ENCODE measurements around the gene UNCX.
"Not testable (repeated sequence)": the region's sequence is repeated elsewhere in the genome, so short reads cannot be mapped to it uniquely, and the experiment has no call there.

The UNCX gene

GRCh38 chr7:1232623-1233332, at the start of gene UNCX:
Gene UNCX (plus strand): TSS chr7:1232872. CDS start chr7:1233018, 146 bp downstream.
- no peak for DNase-seq (ENCODE audit: low read depth in 2 of 2)

- DNase-seq (ENCODE audit: low read depth in 2 of 2) = no peak
Observed at GRCh38 chr7:1187127-1187526, 45.5 kb upstream of the UNCX start.

GRCh38 chr7:1188720-1189294, 43.9 kb upstream of the UNCX start:
- no peak for DNase-seq (ENCODE audit: low read depth in 2 of 2)

GRCh38 chr7:1189986-1190772, 42.5 kb upstream of the UNCX start:
- DNase-seq (ENCODE audit: low read depth in 2 of 2) = no peak

- no peak for DNase-seq (ENCODE audit: low read depth in 2 of 2)
Observed at GRCh38 chr7:1192171-1192676, 40.4 kb upstream of the UNCX start.

- no peak for DNase-seq (ENCODE audit: low read depth in 2 of 2)
Observed at GRCh38 chr7:1193593-1194424, 38.9 kb upstream of the UNCX start.

GRCh38 chr7:1196441-1196840, 36.2 kb upstream of the UNCX start:
- DNase-seq (ENCODE audit: low read depth in 2 of 2) = not testable (repeated sequence)

GRCh38 chr7:1196950-1197349, 35.7 kb upstream of the UNCX start:
- DNase-seq (ENCODE audit: low read depth in 2 of 2) = no peak

- no peak for DNase-seq (ENCODE audit: low read depth in 2 of 2)
Observed at GRCh38 chr7:1197997-1198625, 34.6 kb upstream of the UNCX start.

GRCh38 chr7:1200045-1200444, 32.6 kb upstream of the UNCX start:
- DNase-seq (ENCODE audit: low read depth in 2 of 2) = no peak

- DNase-seq (ENCODE audit: low read depth in 2 of 2) = no peak
Observed at GRCh38 chr7:1201916-1202315, 30.8 kb upstream of the UNCX start.

GRCh38 chr7:1202914-1203313, 29.8 kb upstream of the UNCX start:
- not testable (repeated sequence) for DNase-seq (ENCODE audit: low read depth in 2 of 2)

- no peak for DNase-seq (ENCODE audit: low read depth in 2 of 2)
Observed at GRCh38 chr7:1204460-1205140, 28.1 kb upstream of the UNCX start.

- DNase-seq (ENCODE audit: low read depth in 2 of 2) = not testable (repeated sequence)
Observed at GRCh38 chr7:1205742-1206141, 26.9 kb upstream of the UNCX start.

- DNase-seq (ENCODE audit: low read depth in 2 of 2) = no peak
Observed at GRCh38 chr7:1209097-1209496, 23.6 kb upstream of the UNCX start.

GRCh38 chr7:1210321-1210978, 22.2 kb upstream of the UNCX start:
- no peak for DNase-seq (ENCODE audit: low read depth in 2 of 2)

GRCh38 chr7:1210979-1211608, 21.6 kb upstream of the UNCX start:
- no peak for DNase-seq (ENCODE audit: low read depth in 2 of 2)

GRCh38 chr7:1211611-1212010, 21.1 kb upstream of the UNCX start:
- no peak for DNase-seq (ENCODE audit: low read depth in 2 of 2)

GRCh38 chr7:1212025-1212424, 20.6 kb upstream of the UNCX start:
- not testable (repeated sequence) for DNase-seq (ENCODE audit: low read depth in 2 of 2)

GRCh38 chr7:1214516-1214915, 18.2 kb upstream of the UNCX start:
- no peak for DNase-seq (ENCODE audit: low read depth in 2 of 2)

All from stimulated activated CD8-positive, alpha-beta memory T cell treated with anti-CD3 and anti-CD28 coated beads, Interleukin-2, amount 100 ng/mL, for 1 hour (primary cell).